ENCODE measurements around the gene EHF.
A peak's percentile ranks its signal among the peaks of the same experiment; 100 is the strongest.

EHF gene

DNA sequence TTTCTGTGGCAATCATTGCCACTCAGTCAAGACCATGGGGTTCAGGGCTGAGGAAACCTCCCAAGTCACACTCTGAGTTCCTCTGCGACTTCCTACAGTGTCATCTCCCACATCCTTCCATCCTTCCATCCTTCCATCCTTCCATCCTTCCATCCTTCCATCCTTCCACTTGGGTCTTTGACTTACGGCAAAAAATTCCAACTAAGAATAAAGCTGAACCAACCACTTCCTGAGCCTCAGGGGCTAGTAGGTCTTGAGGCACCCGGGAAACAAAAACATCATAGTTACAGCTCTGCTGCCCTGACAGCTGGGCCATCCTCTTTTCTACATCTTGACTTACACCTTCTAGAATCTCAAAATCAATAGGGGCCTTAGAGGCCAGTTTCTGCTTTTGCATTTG is 32.1 kb downstream of the EHF start:
- peaks cover 48% of the 10 kb centered on the region for H3K4me1 Mint-ChIP-seq (ENCODE audit: low read depth)

GRCh38 chr11:34653851-34654482 is 33.1 kb downstream of the EHF start:
- H3K27ac Mint-ChIP-seq: no peak overlapping the region
- H3K27me3 Mint-ChIP-seq: peaks cover 48% of the 10 kb centered on the region
- H3K4me3 Mint-ChIP-seq: no peak overlapping the region
- H3K4me1 Mint-ChIP-seq (ENCODE audit: low read depth): peaks cover 46% of the 10 kb centered on the region
- H3K9me3 Mint-ChIP-seq (ENCODE audit: low read depth): no peaks in the 10 kb centered on the region
- no peaks in the 10 kb centered on the region for H3K36me3 Mint-ChIP-seq

More for the DNA sequence above, 32.1 kb downstream of the EHF start:
- H3K27ac Mint-ChIP-seq: no peak overlapping the region
- peaks cover 40% of the 10 kb centered on the region for H3K27me3 Mint-ChIP-seq
- H3K36me3 Mint-ChIP-seq: no peaks in the 10 kb centered on the region
- no peaks in the 10 kb centered on the region for H3K9me3 Mint-ChIP-seq (ENCODE audit: low read depth)
- peak overlapping the region; percentile 61 for H3K4me3 Mint-ChIP-seq

DNA sequence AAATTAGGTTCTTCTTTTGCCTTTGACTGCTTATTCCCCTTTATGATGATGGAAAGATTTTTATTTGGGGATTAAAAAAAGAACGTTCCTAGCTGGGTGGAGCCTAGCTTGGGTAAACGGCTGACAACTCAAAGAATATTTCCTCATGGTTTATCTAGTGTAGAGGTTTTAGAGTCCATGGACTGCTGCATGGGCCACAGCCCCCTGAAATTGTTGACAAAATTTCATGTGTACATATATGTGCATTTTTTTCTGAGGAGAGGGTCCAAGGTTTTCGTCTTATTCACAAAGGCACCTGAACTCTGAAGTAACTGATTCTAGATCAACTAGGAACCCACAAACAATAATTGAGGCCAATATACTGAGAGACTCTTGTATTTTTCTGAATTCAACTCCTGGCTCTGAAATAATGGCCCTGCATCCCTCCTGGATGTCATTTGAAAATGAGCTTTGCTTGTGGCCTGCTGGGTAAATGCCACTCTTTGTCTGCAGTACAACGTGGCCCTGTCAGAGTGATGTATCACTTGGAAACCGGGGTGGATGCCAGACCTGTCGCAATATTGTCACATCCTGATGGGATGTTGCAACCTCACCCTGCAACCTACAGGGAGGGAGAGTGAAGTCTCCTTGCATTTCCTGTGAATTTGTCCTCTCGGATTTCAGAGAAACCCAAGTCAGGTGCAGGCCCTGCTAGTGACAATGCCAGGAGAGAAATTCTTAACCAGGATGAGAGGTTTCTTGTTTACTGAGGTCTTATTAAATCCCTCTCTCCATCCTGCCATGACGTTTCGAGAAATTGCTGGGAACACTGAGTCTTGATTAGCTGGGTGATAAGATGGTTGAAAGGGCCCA is 33.8 kb downstream of the EHF start:
- no peak overlapping the region for H3K27ac Mint-ChIP-seq
- no peaks in the 10 kb centered on the region for H3K36me3 Mint-ChIP-seq
- H3K9me3 Mint-ChIP-seq (ENCODE audit: low read depth): no peaks in the 10 kb centered on the region
- peaks cover 42% of the 10 kb centered on the region for H3K4me1 Mint-ChIP-seq (ENCODE audit: low read depth)
- no peak overlapping the region for H3K4me3 Mint-ChIP-seq
- peaks cover 47% of the 10 kb centered on the region for H3K27me3 Mint-ChIP-seq

DNA sequence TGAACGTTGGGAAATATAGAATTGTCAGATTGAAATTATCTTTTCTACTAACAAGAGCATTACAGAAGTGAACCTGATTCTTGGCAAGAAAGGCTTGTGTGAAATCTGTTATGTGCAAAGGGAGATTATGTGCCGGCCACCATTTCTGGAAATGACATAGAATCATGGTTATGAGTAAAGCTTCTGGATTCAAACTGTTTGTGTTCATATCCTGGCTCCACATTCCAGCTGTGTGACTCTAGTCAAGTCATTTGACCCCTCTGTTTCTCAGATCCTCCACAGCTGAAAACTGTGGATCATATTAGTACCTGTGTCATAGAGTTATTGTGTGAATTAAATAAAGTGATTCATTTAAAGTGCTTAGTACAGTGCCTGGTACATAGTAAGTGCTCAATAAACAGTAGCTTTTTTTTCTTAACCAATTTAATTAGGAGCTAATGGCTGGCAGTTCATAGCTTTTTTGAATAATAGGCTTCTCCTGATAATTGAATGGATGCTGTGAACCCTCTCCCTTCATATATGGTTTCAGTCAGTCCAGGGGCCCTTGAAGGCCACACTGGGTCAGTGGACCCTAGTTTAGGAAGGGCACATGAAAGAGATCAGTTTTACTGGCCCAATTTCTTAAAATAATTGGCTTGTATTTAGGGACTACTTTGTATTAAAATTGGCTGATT is 34.6 kb downstream of the EHF start:
- H3K27ac Mint-ChIP-seq: no peak overlapping the region
- peaks cover 34% of the 10 kb centered on the region for H3K4me1 Mint-ChIP-seq (ENCODE audit: low read depth)
- H3K36me3 Mint-ChIP-seq: no peaks in the 10 kb centered on the region
- no peaks in the 10 kb centered on the region for H3K9me3 Mint-ChIP-seq (ENCODE audit: low read depth)
- peaks cover 47% of the 10 kb centered on the region for H3K27me3 Mint-ChIP-seq
- no peak overlapping the region for H3K4me3 Mint-ChIP-seq

DNA sequence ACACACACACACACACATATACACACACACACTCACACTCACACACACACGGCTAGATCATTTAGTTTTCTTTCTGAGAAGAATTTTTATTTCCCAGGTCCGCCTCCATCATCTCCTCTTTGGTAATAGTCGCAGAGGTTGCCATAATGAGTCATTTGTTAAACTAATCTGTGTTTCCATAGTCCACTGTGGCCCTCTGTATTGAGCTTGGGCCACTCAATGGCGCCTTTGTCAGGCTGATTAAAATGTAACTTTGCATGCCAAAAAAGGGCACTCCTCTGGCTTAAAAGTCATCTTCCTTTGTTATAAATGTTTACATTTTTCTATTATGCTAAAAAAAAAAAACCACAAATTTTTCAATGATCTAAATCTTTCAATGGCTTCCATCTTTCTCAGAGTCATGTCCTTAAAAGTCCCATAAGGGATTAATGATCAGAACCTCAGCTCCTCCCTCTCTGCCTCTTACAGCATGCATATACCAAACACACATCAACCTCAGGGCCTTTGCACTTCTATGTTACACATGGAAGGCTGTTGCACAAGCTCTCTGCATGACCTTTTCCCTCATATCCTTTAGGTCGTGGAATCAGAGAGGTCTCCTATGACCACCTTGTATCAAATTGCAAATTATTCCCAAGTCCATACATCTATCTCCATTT is 35.3 kb downstream of the EHF start:
- no peaks in the 10 kb centered on the region for H3K9me3 Mint-ChIP-seq (ENCODE audit: low read depth)
- H3K36me3 Mint-ChIP-seq: no peaks in the 10 kb centered on the region
- peaks cover 50% of the 10 kb centered on the region for H3K27me3 Mint-ChIP-seq
- H3K4me1 Mint-ChIP-seq (ENCODE audit: low read depth): peaks cover 28% of the 10 kb centered on the region
- H3K27ac Mint-ChIP-seq: no peak overlapping the region
- H3K4me3 Mint-ChIP-seq: no peak overlapping the region

DNA sequence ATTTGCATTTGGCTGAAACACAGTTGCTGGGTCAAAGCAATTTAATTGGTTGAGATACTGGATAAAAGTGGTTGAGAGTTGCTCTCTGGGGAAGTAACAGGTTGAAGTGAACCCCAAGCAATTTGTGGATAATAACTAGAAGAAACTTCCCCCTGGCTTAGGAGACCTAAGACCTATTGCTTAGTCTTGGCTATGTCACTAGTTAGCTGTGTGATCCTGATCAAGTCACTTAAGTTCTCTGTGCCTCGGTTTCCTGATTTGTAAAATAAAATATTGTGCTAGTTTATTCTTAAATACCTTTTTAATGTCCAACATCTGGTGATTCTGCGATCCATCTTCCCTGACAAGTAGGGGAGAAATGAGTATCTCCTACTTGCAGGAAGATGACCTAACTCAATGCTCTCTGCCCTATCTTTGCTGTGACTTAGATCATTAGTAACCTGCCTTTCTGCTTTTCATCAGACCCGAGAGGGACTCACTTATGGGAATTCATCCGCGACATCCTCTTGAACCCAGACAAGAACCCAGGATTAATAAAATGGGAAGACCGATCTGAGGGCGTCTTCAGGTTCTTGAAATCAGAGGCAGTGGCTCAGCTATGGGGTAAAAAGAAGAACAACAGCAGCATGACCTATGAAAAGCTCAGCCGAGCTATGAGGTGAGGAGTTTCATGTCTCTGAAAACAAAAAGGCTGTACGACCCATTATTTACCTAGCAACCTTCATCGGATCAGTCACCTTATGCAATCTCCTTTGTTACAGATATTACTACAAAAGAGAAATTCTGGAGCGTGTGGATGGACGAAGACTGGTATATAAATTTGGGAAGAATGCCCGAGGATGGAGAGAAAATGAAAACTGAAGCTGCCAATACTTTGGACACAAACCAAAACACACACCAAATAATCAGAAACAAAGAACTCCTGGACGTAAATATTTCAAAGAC is 37.5 kb downstream of the EHF start:
- Mint-ChIP-seq H3K4me1 (ENCODE audit: low read depth) (peaks cover 8% of the 10 kb centered on the region), H3K27me3 (peaks cover 43% of the 10 kb centered on the region), H3K4me3 (no peak overlapping the region), H3K9me3 (ENCODE audit: low read depth) (no peaks in the 10 kb centered on the region), H3K27ac (no peak overlapping the region), H3K36me3 (no peaks in the 10 kb centered on the region)

GRCh38 chr11:34659096-34659733 is 38.3 kb downstream of the EHF start:
- H3K4me3 Mint-ChIP-seq: no peak overlapping the region
- no peak overlapping the region for H3K27ac Mint-ChIP-seq

GRCh38 chr11:34665077-34665835 is 44.4 kb downstream of the EHF start:
- Mint-ChIP-seq H3K4me3 (no peak overlapping the region), H3K27me3 (peaks cover 23% of the 10 kb centered on the region), H3K4me1 (ENCODE audit: low read depth) (no peaks in the 10 kb centered on the region), H3K36me3 (no peaks in the 10 kb centered on the region), H3K27ac (no peak overlapping the region), H3K9me3 (ENCODE audit: low read depth) (no peaks in the 10 kb centered on the region)

More at GRCh38 chr11:34659096-34659733, 38.3 kb downstream of the EHF start:
- H3K27me3 Mint-ChIP-seq: peaks cover 39% of the 10 kb centered on the region
- no peaks in the 10 kb centered on the region for H3K36me3 Mint-ChIP-seq
- no peaks in the 10 kb centered on the region for H3K9me3 Mint-ChIP-seq (ENCODE audit: low read depth)
- peaks cover under 1% of the 10 kb centered on the region for H3K4me1 Mint-ChIP-seq (ENCODE audit: low read depth)

DNA sequence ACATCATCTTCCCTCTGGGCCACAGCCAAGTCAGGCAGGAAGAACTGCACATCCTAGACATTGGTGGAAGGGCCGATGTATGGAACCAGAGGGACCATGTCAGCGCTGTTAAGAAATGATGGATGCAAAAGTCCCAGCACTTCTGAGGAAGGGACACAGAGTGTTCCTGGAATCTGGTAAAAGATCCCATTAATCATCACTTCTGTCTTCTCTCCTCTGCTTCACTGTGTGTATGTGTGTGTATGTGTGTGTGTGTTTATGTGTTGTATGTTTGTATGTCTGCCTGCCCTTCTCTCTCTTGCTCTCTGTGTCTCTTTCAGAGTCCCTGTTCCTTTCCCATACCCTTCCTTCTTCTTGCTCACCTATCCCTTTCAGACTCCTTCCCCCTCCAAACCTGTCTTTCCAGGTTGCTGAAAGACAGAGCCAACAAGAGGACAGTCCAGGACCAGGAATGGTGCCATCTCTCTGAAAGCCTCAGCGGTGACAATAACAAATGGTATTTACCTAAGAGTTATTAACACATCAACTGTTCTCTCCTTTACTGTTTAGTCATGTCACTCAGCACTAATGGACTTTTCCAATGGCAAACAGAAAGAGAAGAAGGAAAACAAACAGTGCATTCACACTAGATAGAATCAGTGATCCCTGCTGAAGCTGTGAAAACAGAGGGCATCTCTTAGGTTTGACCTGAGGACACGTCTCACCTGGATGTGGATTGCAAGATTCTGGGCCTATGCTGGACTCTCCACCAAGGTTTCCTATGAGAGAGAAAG is 47.1 kb downstream of the EHF start:
- Mint-ChIP-seq H3K36me3 (no peaks in the 10 kb centered on the region), H3K27ac (no peak overlapping the region), H3K9me3 (ENCODE audit: low read depth) (no peaks in the 10 kb centered on the region), H3K4me1 (ENCODE audit: low read depth) (no peaks in the 10 kb centered on the region), H3K27me3 (peaks cover 16% of the 10 kb centered on the region), H3K4me3 (no peak overlapping the region)

GRCh38 chr11:34668583-34669053 is 47.7 kb downstream of the EHF start:
- H3K27ac Mint-ChIP-seq: no peak overlapping the region
- H3K27me3 Mint-ChIP-seq: peaks cover 16% of the 10 kb centered on the region
- H3K36me3 Mint-ChIP-seq: no peaks in the 10 kb centered on the region
- no peaks in the 10 kb centered on the region for H3K4me1 Mint-ChIP-seq (ENCODE audit: low read depth)
- no peak overlapping the region for H3K4me3 Mint-ChIP-seq
- no peaks in the 10 kb centered on the region for H3K9me3 Mint-ChIP-seq (ENCODE audit: low read depth)

GRCh38 chr11:34669458-34669857 is 48.6 kb downstream of the EHF start:
- H3K4me3 Mint-ChIP-seq: no peak overlapping the region
- H3K36me3 Mint-ChIP-seq: no peaks in the 10 kb centered on the region
- H3K4me1 Mint-ChIP-seq (ENCODE audit: low read depth): no peaks in the 10 kb centered on the region
- peaks cover 14% of the 10 kb centered on the region for H3K27me3 Mint-ChIP-seq
- H3K27ac Mint-ChIP-seq: no peak overlapping the region
- no peaks in the 10 kb centered on the region for H3K9me3 Mint-ChIP-seq (ENCODE audit: low read depth)

DNA sequence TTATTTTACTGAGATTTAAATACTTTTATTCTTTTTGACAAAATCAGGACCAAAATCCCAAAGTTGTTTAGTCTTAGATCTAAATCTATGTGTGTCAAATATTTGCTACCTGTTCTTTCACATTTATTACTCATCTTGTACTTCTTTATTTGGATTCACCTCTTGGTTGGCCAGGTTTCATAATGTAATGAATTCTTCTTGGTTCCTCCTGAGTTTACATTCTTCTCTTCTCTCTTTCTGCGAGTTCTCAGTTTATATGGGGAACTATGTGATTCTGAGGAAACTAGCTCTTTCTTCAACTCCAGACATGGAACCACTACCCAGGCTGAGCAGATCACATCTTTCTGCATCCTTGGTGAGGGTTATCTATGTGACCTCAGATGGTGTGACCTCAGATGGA is 50.2 kb downstream of the EHF start:
- H3K9me3 Mint-ChIP-seq (ENCODE audit: low read depth): no peaks in the 10 kb centered on the region
- H3K27me3 Mint-ChIP-seq: peaks cover 13% of the 10 kb centered on the region
- no peaks in the 10 kb centered on the region for H3K4me1 Mint-ChIP-seq (ENCODE audit: low read depth)

More for the DNA sequence above, 50.2 kb downstream of the EHF start:
- Mint-ChIP-seq H3K4me3 (no peak overlapping the region), H3K36me3 (no peaks in the 10 kb centered on the region), H3K27ac (no peak overlapping the region)
